Tibial nerve (tissue), 4 donors: ENCODE results near the gene HARS1. TPM values are rescaled to one million over a fixed set of nuclear protein-coding genes. Genes with fewer than 3 reads are reported as not detected.

Experiments
- DNase-seq, 2 donors: peaks; one replicate each; pipeline ENCODE4 v3.0.0-alpha.2; 2019; ENCODE audit warnings: low spot score in 2 of 2
- H3K27ac ChIP-seq, 4 donors: fragments of 200-600 bp; sonication (generic) in 3 of 4; one replicate each; pipeline ENCODE4 v1.5.1; 2017 to 2019; ENCODE audit warnings: mild to moderate bottlenecking in 1 of 4
- H3K27me3 ChIP-seq, 2 donors: fragments of 200-600 bp; sonication (generic) in 1 of 2; one replicate each; pipeline versions ENCODE4 v1.5.1 to v1.6.0; 2017 to 2019
- H3K36me3 ChIP-seq, 3 donors: fragments of 200-600 bp; sonication (generic); one replicate each; pipeline ENCODE4 v1.5.1; 2018 to 2019
- H3K4me1 ChIP-seq, 4 donors: fragments of 200-600 bp; sonication (generic) in 3 of 4; one replicate each; pipeline ENCODE4 v1.5.1; 2017 to 2019
- H3K4me3 ChIP-seq, 4 donors: fragments of 200-600 bp; sonication (generic) in 3 of 4; one replicate each; pipeline ENCODE4 v1.5.1; 2017 to 2019; ENCODE audit warnings: mild to moderate bottlenecking in 1 of 4, moderate library complexity in 1 of 4
- H3K9me3 ChIP-seq, 4 donors: fragments of 200-600 bp; sonication (generic) in 3 of 4; one replicate each; pipeline ENCODE4 v1.5.1; 2017 to 2019
- CTCF ChIP-seq, 5 experiments: fragments of 200-600 bp in 3 of 5; fragments of 450-650 bp in 2 of 5; sonication (generic) in 3 of 5; IDR thresholded peaks; one replicate each; pipeline ENCODE4 v1.5.1; 2016 to 2019; ENCODE audit warnings: antibody characterized with exemption in 5 of 5, mild to moderate bottlenecking in 3 of 5, moderate library complexity in 2 of 5
- EP300 ChIP-seq, 2 donors: sonication (generic); formaldehyde crosslinking; IDR thresholded peaks; one replicate each; pipeline ENCODE4 v1.6.1; 2017; ENCODE audit warnings: antibody characterized with exemption in 2 of 2, mild to moderate bottlenecking in 1 of 2
- POLR2A ChIP-seq, 2 donors: fragments of 450-650 bp; IDR thresholded peaks; one replicate each; pipeline ENCODE4 v1.6.1; 2017; ENCODE audit warnings: antibody characterized with exemption in 2 of 2, mild to moderate bottlenecking in 2 of 2, moderate library complexity in 2 of 2
- WGBS, 2 donors: methylation state at CpG; one replicate each; pipeline ENCODE4 v1.1.5; 2018; 5-methylcytosine and 5-hydroxymethylcytosine counted together
- total RNA-seq, 4 donors: library from RNA; depleted of rRNA; stranded (reverse); fragments of >200 nt; gene quantifications; one replicate each; pipeline ENCODE4 v1.1.0, GENCODE V29; 2016

HARS1 gene
- total RNA-seq, 4 donors from 2014 or later: 45.4 to 63.9 (median 48.6) TPM

- Histone ChIP-seq H3K27ac (no peak overlapping the region), H3K9me3 (no peaks in the 10 kb centered on the region), H3K4me3 (no peak overlapping the region), H3K27me3 (no peaks in the 10 kb centered on the region), H3K4me1 (peaks cover 0 to 37% (median 12%) of the 10 kb centered on the region in 4 donors), H3K36me3 (no peaks in the 10 kb centered on the region)
- TF ChIP-seq POLR2A (IDR thresholded peaks at IDR 0.05): no peak
- no peak for TF ChIP-seq CTCF (IDR thresholded peaks at IDR 0.05)
- TF ChIP-seq EP300 (IDR thresholded peaks at IDR 0.05): no peak
- WGBS, 2 donors: 86 to 93% methylated on average over 8 of the region's 8 CpGs
- DNase-seq: no peak
Measured at GRCh38 chr5:140635291-140636257, 55.6 kb downstream of the HARS1 start.

GRCh38 chr5:140634103-140634502 is 57.1 kb downstream of the HARS1 start:
- DNase-seq: no peak
- TF ChIP-seq CTCF (IDR thresholded peaks at IDR 0.05) (no peak), POLR2A (IDR thresholded peaks at IDR 0.05) (no peak), EP300 (IDR thresholded peaks at IDR 0.05) (no peak)
- H3K4me1 ChIP-seq: peaks cover 0 to 27% (median 9%) of the 10 kb centered on the region in 4 donors
- H3K27me3 ChIP-seq: no peaks in the 10 kb centered on the region
- H3K9me3 ChIP-seq: no peaks in the 10 kb centered on the region
- 49 to 64% methylated on average over 3 of the region's 3 CpGs for WGBS, 2 donors
- no peaks in the 10 kb centered on the region for H3K36me3 ChIP-seq
- H3K4me3 ChIP-seq: no peak overlapping the region
- no peak overlapping the region for H3K27ac ChIP-seq

- H3K27ac ChIP-seq: peak overlapping the region in 3 of 4 donors; percentile 30 to 82 (median 80)
- H3K4me1 ChIP-seq: peaks cover 0 to 23% (median 5%) of the 10 kb centered on the region in 4 donors
- H3K36me3 ChIP-seq: no peaks in the 10 kb centered on the region
- WGBS, 2 donors: 91 to 92% methylated on average over 2 of the region's 2 CpGs
- no peak for TF ChIP-seq POLR2A (IDR thresholded peaks at IDR 0.05)
- H3K27me3 ChIP-seq: no peaks in the 10 kb centered on the region
- peak overlapping the region in 1 of 4 donors; percentile 57 for H3K4me3 ChIP-seq
- no peak for DNase-seq
- H3K9me3 ChIP-seq: no peaks in the 10 kb centered on the region
Measured at GRCh38 chr5:140633501-140633900, 57.7 kb downstream of the HARS1 start.

GRCh38 chr5:140633021-140633471 is 58.1 kb downstream of the HARS1 start, which contains the start of gene CD14:
Gene CD14, minus strand, starts transcription at chr5:140633175. Its CDS starts 104 bp downstream, at chr5:140633071.
- no peaks in the 10 kb centered on the region for H3K36me3 ChIP-seq
- peak; percentile 19 to 52 for DNase-seq
- 2 to 13% methylated on average over 16 of the region's 16 CpGs for WGBS, 2 donors
- H3K4me3 ChIP-seq: peak within 1 kb of the TSS; percentile 30 to 65 (median 58)
- no peaks in the 10 kb centered on the region for H3K27me3 ChIP-seq
- no peaks in the 10 kb centered on the region for H3K9me3 ChIP-seq
- peaks cover 0 to 22% (median 5%) of the 10 kb centered on the region in 4 donors for H3K4me1 ChIP-seq
- TF ChIP-seq CTCF (IDR thresholded peaks at IDR 0.05) (no peak), POLR2A (IDR thresholded peaks at IDR 0.05) (no peak), EP300 (IDR thresholded peaks at IDR 0.05) (no peak)
- peak within 1 kb of the TSS in 3 of 4 donors; percentile 30 to 82 (median 80) for H3K27ac ChIP-seq

GRCh38 chr5:140632366-140633020 is 58.7 kb downstream of the HARS1 start:
- H3K4me3 ChIP-seq: peak overlapping the region; percentile 30 to 65 (median 58)
- peak; percentile 23 to 25 for DNase-seq
- TF ChIP-seq POLR2A (IDR thresholded peaks at IDR 0.05) (no peak), EP300 (IDR thresholded peaks at IDR 0.05) (peak in 1 of 2 donors; percentile 55), CTCF (IDR thresholded peaks at IDR 0.05) (no peak)
- peaks cover 0 to 22% (median 5%) of the 10 kb centered on the region in 4 donors for H3K4me1 ChIP-seq
- H3K9me3 ChIP-seq: no peaks in the 10 kb centered on the region
- peak overlapping the region in 3 of 4 donors; percentile 30 to 82 (median 80) for H3K27ac ChIP-seq
- H3K36me3 ChIP-seq: no peaks in the 10 kb centered on the region
- no peaks in the 10 kb centered on the region for H3K27me3 ChIP-seq
- WGBS, 2 donors: 1 to 4% methylated on average over 9 to 22 of the region's 51 CpGs
